Keratinocyte (primary cell): ENCODE results near the gene L3MBTL4. TPM values are rescaled to one million over a fixed set of nuclear protein-coding genes. Genes with fewer than 3 reads are reported as not detected.

ENCODE experiments used
- DNase-seq: peaks from one replicate; pipeline ENCODE4 v3.0.0-alpha.2; 2011; ENCODE audit warnings: low read depth, missing footprints, low spot score
- FAIRE-seq: peaks from 2 replicates; lab custom pipeline; 2011; peaks lifted over from hg19 to GRCh38; lab: Jason Lieb, UNC
- H2AFZ ChIP-seq: 2 replicates; pipeline ENCODE4 v1.6.0; 2012; ENCODE audit warnings: low read length, control low read depth, inconsistent platforms; ENCODE audit not compliant: control insufficient read depth
- H3K27ac ChIP-seq: 2 replicates; pipeline ENCODE4 v1.5.1; 2011; ENCODE audit warnings: low read length; ENCODE audit not compliant: control insufficient read depth, insufficient read depth
- H3K27me3 ChIP-seq: 3 replicates; pipeline ENCODE4 v1.6.0; 2011; ENCODE audit warnings: low read length; ENCODE audit not compliant: control insufficient read depth, insufficient read depth; ENCODE audit errors: extremely low read depth
- H3K36me3 ChIP-seq, 2 experiments: 2 replicates in 1 of 2; 3 replicates in 1 of 2; pipeline ENCODE4 v1.5.1; 2011; ENCODE audit warnings: low read length in 2 of 2, mild to moderate bottlenecking in 1 of 2; ENCODE audit not compliant: control insufficient read depth in 2 of 2, insufficient read depth in 2 of 2; ENCODE audit errors: extremely low read depth in 1 of 2
- H3K4me1 ChIP-seq: 3 replicates; pipeline ENCODE4 v1.5.1; 2011; ENCODE audit warnings: low read length; ENCODE audit not compliant: control insufficient read depth, insufficient read depth; ENCODE audit errors: extremely low read depth
- H3K4me2 ChIP-seq: 3 replicates; pipeline ENCODE4 v1.6.0; 2011; ENCODE audit warnings: low read depth, low read length; ENCODE audit not compliant: control insufficient read depth, insufficient read depth; ENCODE audit errors: extremely low read depth
- H3K4me3 ChIP-seq, 3 experiments: fragments of 200-600 bp in 1 of 3; sonication (generic) in 1 of 3; 2 replicates in 2 of 3; 3 replicates in 1 of 3; pipeline ENCODE4 v1.5.1; 2011 to 2016; ENCODE audit warnings: low read length in 3 of 3, mild to moderate bottlenecking in 3 of 3, control low read depth in 2 of 3, inconsistent platforms in 1 of 3, low read depth in 1 of 3, mixed read lengths in 1 of 3, mixed run types in 1 of 3, moderate library complexity in 1 of 3; ENCODE audit not compliant: control insufficient read depth in 2 of 3, insufficient read depth in 2 of 3; ENCODE audit errors: extremely low read depth in 1 of 3
- H3K79me2 ChIP-seq: 2 replicates; pipeline ENCODE4 v1.6.0; 2012; ENCODE audit warnings: low read length; ENCODE audit not compliant: control insufficient read depth, insufficient read depth
- H3K9ac ChIP-seq: 3 replicates; pipeline ENCODE4 v1.6.0; 2011; ENCODE audit warnings: low read length; ENCODE audit not compliant: control insufficient read depth, insufficient read depth; ENCODE audit errors: extremely low read depth
- H3K9me1 ChIP-seq: 3 replicates; pipeline ENCODE4 v1.6.0; 2011; ENCODE audit warnings: low read length; ENCODE audit not compliant: control insufficient read depth, insufficient read depth; ENCODE audit errors: extremely low read depth
- H3K9me3 ChIP-seq: 2 replicates; pipeline ENCODE4 v1.5.1; 2012; ENCODE audit warnings: low read depth, low read length; ENCODE audit not compliant: control insufficient read depth
- H4K20me1 ChIP-seq: 3 replicates; pipeline ENCODE4 v1.6.0; 2011; ENCODE audit warnings: low read length; ENCODE audit not compliant: control insufficient read depth, insufficient read depth; ENCODE audit errors: extremely low read depth
- EZH2 ChIP-seq: IDR thresholded peaks from one replicate; pipeline ENCODE4 v1.6.1; 2012; ENCODE audit warnings: inconsistent platforms, mild to moderate bottlenecking, low read length, moderate library complexity
- dilution Hi-C: fragments of 300-500 bp; cut with MboI; formaldehyde crosslinking; loops from one replicate; pipeline ENCODE4 v1.7.0; 2020; ENCODE audit warnings: low sequenced_read_pairs; ENCODE audit not compliant: extremely low pct_ligation_motif_present
- polyA plus RNA-seq, 5 experiments: library from polyadenylated mRNA; depleted of rRNA in 3 of 5; stranded (reverse) in 3 of 5; stranded (forward) in 1 of 5; unstranded in 1 of 5; fragments of >200 nt; gene quantifications; 1 replicate in 1 of 5; 2 replicates in 3 of 5; 3 replicates in 1 of 5; pipeline versions ENCODE4 v1.2.1 to v1.2.3, GENCODE V29; 2011 to 2012; ENCODE audit warnings: missing spikeins in 2 of 5, low read depth in 1 of 5, low replicate concordance in 1 of 5
- TF ChIP-seq, protein P1 (sequence below), 3 experiments: IDR thresholded peaks in 1 of 3; conservative IDR thresholded peaks in 1 of 3; optimal IDR thresholded peaks in 1 of 3; 2 replicates in 2 of 3; 3 replicates in 1 of 3; pipeline versions ENCODE3 to v1.5.1; 2011; ENCODE audit warnings: low read length in 3 of 3, mild to moderate bottlenecking in 3 of 3, moderate library complexity in 2 of 3, control low read depth in 1 of 3, inconsistent platforms in 1 of 3; ENCODE audit not compliant: insufficient read depth in 2 of 3; ENCODE audit errors: extremely low read depth in 1 of 3

Gene L3MBTL4
- polyA plus RNA-seq, 1 donor (not counting 4 experiments of a cell fraction or from before 2014, with no cell fraction given), result 0.17 TPM

GRCh38 chr18:6271585-6271984 is 143.1 kb downstream of the L3MBTL4 start:
- no peaks in the 10 kb centered on the region for H4K20me1 ChIP-seq
- H2AFZ ChIP-seq, result no peak overlapping the region
- no peak overlapping the region for H3K9ac ChIP-seq
- no peak overlapping the region for H3K4me2 ChIP-seq
- H3K4me3 ChIP-seq, result no peak overlapping the region
- FAIRE-seq (no peak), DNase-seq (no peak)
- H3K27me3 ChIP-seq, result no peaks in the 10 kb centered on the region
- no peak overlapping the region for H3K27ac ChIP-seq
- H3K9me3 ChIP-seq, result no peaks in the 10 kb centered on the region
- TF ChIP-seq EZH2, result no peak
- TF ChIP-seq, protein P1, sequence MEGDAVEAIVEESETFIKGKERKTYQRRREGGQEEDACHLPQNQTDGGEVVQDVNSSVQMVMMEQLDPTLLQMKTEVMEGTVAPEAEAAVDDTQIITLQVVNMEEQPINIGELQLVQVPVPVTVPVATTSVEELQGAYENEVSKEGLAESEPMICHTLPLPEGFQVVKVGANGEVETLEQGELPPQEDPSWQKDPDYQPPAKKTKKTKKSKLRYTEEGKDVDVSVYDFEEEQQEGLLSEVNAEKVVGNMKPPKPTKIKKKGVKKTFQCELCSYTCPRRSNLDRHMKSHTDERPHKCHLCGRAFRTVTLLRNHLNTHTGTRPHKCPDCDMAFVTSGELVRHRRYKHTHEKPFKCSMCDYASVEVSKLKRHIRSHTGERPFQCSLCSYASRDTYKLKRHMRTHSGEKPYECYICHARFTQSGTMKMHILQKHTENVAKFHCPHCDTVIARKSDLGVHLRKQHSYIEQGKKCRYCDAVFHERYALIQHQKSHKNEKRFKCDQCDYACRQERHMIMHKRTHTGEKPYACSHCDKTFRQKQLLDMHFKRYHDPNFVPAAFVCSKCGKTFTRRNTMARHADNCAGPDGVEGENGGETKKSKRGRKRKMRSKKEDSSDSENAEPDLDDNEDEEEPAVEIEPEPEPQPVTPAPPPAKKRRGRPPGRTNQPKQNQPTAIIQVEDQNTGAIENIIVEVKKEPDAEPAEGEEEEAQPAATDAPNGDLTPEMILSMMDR (optimal IDR thresholded peaks at IDR 0.05 in 1 of 3, IDR thresholded peaks at IDR 0.05 in 1 of 3, conservative IDR thresholded peaks at IDR 0.05 in 1 of 3; ENCODE audit: extremely low read depth in 1 of 3, insufficient read depth in 2 of 3, low read length in 3 of 3), result no peak
- H3K4me1 ChIP-seq, result no peaks in the 10 kb centered on the region
- no peaks in the 10 kb centered on the region for H3K9me1 ChIP-seq
- H3K36me3 ChIP-seq, result no peaks in the 10 kb centered on the region
- H3K79me2 ChIP-seq, result no peaks in the 10 kb centered on the region
- dilution Hi-C loops, result no loop called here

DNA sequence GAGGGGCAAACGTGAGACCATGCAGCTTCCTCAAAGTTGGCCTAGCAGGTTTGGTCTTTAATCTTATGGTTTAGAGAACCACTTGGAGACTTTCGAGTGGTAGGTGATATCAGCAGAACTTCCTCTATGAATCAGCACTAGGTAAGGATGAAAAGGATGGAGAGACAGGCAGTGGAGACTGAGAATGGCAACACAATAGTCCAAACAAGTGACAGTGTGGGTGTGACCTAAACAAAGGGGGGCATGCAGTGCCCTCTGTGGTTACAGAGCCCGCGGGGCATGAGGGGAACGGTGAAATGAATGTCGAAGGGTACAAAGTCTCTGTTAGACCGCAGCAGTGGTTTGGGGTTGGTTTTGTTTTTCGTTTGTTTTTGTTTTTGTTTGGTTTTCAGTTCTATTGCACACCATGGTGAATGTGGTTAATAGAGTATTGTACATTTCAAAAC is 143.9 kb downstream of the L3MBTL4 start:
- TF ChIP-seq, protein P1 (optimal IDR thresholded peaks at IDR 0.05 in 1 of 3, IDR thresholded peaks at IDR 0.05 in 1 of 3, conservative IDR thresholded peaks at IDR 0.05 in 1 of 3; ENCODE audit: extremely low read depth in 1 of 3, insufficient read depth in 2 of 3, low read length in 3 of 3), result no peak
- no peak for TF ChIP-seq EZH2
- dilution Hi-C loops, result no loop called here

More for the DNA sequence above, 143.9 kb downstream of the L3MBTL4 start:
- FAIRE-seq (no peak), DNase-seq (no peak)
- Histone ChIP-seq H3K4me2 (no peak overlapping the region), H3K79me2 (no peaks in the 10 kb centered on the region), H3K9ac (no peak overlapping the region), H3K27ac (no peak overlapping the region), H3K9me3 (no peaks in the 10 kb centered on the region), H3K4me1 (no peaks in the 10 kb centered on the region), H4K20me1 (no peaks in the 10 kb centered on the region), H3K36me3 (no peaks in the 10 kb centered on the region), H3K27me3 (no peaks in the 10 kb centered on the region), H3K4me3 (no peak overlapping the region), H2AFZ (no peak overlapping the region), H3K9me1 (no peaks in the 10 kb centered on the region)
